ENCODE results near the gene ZNF281.
"Not testable (repeated sequence)": the region's sequence is repeated elsewhere in the genome, so short reads cannot be mapped to it uniquely, and the experiment has no call there.

The ZNF281 gene

DNA sequence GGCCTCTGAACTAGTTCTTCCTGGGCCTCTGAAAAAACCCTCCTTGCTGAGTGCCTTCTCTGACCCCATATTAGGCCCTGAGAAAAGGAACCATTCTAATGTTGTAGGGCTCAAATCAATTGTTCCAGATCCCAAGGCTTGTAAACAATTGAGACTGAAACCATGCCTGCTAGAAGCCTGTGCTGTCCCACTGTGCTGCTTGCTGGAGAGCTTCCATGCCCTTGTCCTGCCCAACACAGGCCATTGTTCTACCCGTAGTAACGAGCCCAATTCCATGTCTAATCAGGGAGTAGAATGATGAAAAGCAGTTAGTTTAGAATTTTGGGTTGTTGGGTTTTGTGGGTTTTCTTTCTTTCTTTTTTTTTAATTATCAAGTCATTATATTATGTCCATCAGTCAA, 47.4 kb downstream of the ZNF281 start:
- DNase-seq = no peak

DNA sequence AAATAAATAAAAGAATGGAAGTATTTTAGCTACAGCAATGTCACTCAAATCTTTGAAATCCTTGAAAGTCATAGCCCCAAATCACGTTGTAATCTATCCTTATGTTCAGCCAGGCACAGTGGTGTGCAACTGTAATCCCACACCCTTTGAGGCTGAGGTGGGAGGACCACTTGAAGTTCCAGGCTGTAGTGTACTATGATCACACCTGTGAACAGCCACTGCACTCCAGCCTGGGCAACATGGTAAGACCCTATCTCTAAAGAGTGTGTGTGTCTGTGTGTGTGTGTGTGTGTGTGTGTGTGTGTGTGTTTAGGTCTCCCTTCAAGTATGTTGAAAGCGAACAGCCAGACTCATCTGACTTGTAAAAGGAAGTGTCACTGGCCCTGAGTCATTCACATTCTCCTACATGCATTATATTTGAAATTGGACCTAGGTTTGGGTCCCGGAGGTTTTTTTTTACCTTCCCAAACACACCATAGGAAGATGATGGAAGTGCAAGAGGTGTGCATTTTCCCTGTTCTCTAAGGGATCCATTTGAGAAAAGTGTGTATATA, 50.1 kb downstream of the ZNF281 start:
- DNase-seq = peak; percentile 78

- not testable (repeated sequence) for DNase-seq
Measured at GRCh38 chr1:200357925-200358324, 51.9 kb downstream of the ZNF281 start.

DNA sequence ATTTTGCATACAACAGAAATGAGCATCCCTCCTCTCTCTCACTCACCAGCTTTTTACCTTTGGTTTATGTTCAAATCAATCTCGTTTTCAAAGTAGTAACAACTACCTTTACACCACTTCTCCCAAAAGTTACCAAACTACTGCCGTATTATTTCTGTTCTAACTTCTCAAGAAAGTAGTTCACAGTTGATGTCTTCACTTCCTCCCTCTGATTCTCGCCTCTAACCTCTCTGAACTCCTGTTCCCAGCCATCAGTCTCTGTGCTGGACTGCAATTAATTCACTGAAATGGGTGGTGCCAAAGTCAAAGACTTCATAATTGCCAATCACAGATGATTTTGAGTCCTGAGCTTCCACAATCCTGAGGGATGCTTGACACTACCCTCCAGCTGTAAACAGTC, 54.0 kb downstream of the ZNF281 start:
- DNase-seq = peak; percentile 75
